Epithelial cell of proximal tubule (primary cell): ENCODE measurements around the gene KRTAP10-8. TPM values are rescaled to one million over a fixed set of nuclear protein-coding genes. Genes with fewer than 3 reads are reported as not detected.

Source experiments
- DNase-seq: peaks from one replicate; pipeline ENCODE4 v3.0.0-alpha.2; 2011; ENCODE audit warnings: low read depth
- H3K4me3 ChIP-seq: 2 replicates; pipeline ENCODE4 v1.5.1; 2011; ENCODE audit warnings: low read depth, mild to moderate bottlenecking, low read length
- CTCF ChIP-seq: conservative IDR thresholded peaks from 2 replicates; pipeline ENCODE4 v1.5.1; 2012; ENCODE audit warnings: low read depth, mild to moderate bottlenecking, low read length
- total RNA-seq: library from RNA; depleted of rRNA; stranded (reverse); fragments of >200 nt; gene quantifications from 2 replicates; pipeline ENCODE4 v1.2.3, GENCODE V29; 2015

Gene KRTAP10-8
- total RNA-seq, 1 donor from 2014 or later, result not detected

DNA sequence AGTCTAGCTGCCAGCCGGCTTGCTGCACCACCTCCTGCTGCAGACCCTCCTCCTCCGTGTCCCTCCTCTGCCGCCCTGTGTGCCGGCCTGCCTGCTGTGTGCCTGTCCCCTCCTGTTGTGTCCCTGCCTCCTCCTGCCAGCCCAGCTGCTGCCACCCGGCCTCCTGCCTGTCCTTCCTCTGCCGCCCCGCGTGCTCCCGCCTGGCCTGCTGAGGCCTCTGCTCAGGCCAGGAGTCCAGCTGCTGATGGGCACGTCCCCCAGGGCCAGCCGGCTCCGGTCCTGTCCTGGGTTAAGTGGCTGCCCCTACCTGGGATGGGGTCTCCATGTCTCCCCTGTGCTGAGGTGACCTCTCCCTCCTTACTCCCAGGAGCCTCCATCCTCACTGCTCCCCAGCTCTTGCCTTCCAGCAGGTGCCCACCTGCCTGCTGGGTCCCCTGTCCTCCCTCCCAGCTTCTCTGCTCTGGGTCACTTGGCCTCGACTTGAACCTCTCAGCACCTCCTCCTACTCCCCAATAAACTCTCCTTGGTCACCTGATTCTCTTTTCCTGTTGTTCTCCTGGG lies 870 bp downstream of the KRTAP10-8 start:
- TF ChIP-seq CTCF, result no peak
- H3K4me3 ChIP-seq, result no peak overlapping the region
- DNase-seq, result no peak

GRCh38 chr21:44613386-44614155 lies 1.7 kb downstream of the KRTAP10-8 start:
- no peak for DNase-seq
- TF ChIP-seq CTCF, result no peak
- no peak overlapping the region for H3K4me3 ChIP-seq

DNA sequence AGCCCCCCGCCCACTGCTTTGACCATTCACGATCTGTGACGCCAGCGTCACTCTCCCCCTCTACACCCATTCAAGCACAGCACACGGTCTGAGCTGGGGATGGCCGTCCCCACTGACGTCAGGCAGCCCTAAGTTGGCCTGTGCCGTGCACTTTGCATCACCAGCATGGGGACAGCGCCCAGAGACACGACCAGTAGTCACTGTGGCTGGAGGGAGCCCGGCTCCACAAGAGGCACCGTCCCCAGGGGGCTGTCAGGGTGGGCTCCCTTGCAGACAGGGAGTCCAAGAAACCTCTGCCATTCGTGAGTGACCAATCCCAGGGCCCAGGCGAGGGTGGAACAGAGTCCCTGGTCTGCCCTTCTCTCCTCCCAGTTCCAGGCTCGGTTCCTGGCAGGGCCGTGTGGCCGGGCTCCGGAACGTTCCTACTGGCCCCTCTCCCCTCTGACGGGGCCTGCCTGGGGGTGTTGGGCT lies 2.3 kb downstream of the KRTAP10-8 start:
- DNase-seq, result no peak
- no peak overlapping the region for H3K4me3 ChIP-seq
- TF ChIP-seq CTCF, result no peak

DNA sequence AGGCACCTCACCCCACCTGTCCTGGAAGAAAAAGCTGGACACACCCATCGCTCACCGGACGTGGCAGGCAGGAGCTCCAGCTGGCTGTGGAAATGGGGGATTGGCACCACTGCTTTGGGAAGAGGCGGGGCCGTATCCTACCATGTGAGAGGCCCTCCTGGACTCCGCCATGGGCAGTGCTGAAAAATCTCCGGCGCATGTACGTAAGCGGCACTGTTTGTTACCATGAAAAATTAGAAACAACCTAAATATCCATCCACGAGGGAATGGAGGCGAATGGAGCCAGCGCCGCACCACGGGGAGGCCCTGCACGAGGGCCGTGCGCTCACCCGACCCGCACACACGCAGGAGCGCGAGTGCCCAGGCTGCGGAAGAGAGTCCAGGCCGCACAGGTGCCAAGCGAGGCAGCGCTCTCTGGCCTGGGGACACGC lies 3.1 kb downstream of the KRTAP10-8 start:
- no peak for TF ChIP-seq CTCF
- no peak for DNase-seq
- no peak overlapping the region for H3K4me3 ChIP-seq

GRCh38 chr21:44615466-44615865 lies 3.6 kb downstream of the KRTAP10-8 start:
- no peak for DNase-seq
- no peak overlapping the region for H3K4me3 ChIP-seq
- no peak for TF ChIP-seq CTCF

- no peak overlapping the region for H3K4me3 ChIP-seq
- no peak for TF ChIP-seq CTCF
- no peak for DNase-seq
Observed at GRCh38 chr21:44615911-44616590, 4.2 kb downstream of the KRTAP10-8 start.
